HEK293T (cell line): ENCODE measurements around the gene DNAJC11.

ENCODE experiments used
- CTCF ChIA-PET: fragments of 350-600 bp; formaldehyde crosslinking; extraction: SDS; loops from one replicate; lab custom pipeline; 2021; ENCODE audit warnings: antibody characterized with exemption, inconsistent platforms; lab: Yijun Ruan, JAX
- POLR2A ChIA-PET: fragments of 350-600 bp; formaldehyde crosslinking; extraction: SDS; loops from one replicate; lab custom pipeline; 2020; ENCODE audit warnings: antibody characterized with exemption, inconsistent platforms; lab: Yijun Ruan, JAX
- DNase-seq: peaks from one replicate; pipeline ENCODE4 v3.0.0; 2012; ENCODE audit warnings: mixed read lengths; ENCODE audit errors: extremely low spot score
- ARNT ChIP-seq: fragments of 450-650 bp; IDR thresholded peaks from 2 replicates; pipeline ENCODE4 v1.6.1; 2017; ENCODE audit warnings: mild to moderate bottlenecking
- BHLHE40 ChIP-seq: fragments of 450-650 bp; IDR thresholded peaks from 2 replicates; pipeline ENCODE4 v1.6.1; 2016; ENCODE audit warnings: mild to moderate bottlenecking, moderate library complexity, borderline replicate concordance
- CTBP1 ChIP-seq: fragments of 450-650 bp; IDR thresholded peaks from 2 replicates; pipeline ENCODE4 v1.6.1; 2016; ENCODE audit warnings: borderline replicate concordance
- ELF4 ChIP-seq: fragments of 450-650 bp; IDR thresholded peaks from 2 replicates; pipeline ENCODE4 v1.6.1; 2017; ENCODE audit warnings: antibody characterized with exemption
- FOXA1 ChIP-seq: fragments of 450-650 bp; IDR thresholded peaks from 2 replicates; pipeline ENCODE4 v1.6.1; 2016; ENCODE audit warnings: mild to moderate bottlenecking
- FOXK2 ChIP-seq: fragments of 450-650 bp; IDR thresholded peaks from 2 replicates; pipeline ENCODE4 v1.6.1; 2016; ENCODE audit warnings: mild to moderate bottlenecking
- FOXM1 ChIP-seq: fragments of 450-650 bp; IDR thresholded peaks from 2 replicates; pipeline ENCODE4 v1.6.1; 2017; ENCODE audit warnings: mild to moderate bottlenecking, borderline replicate concordance
- HDGF ChIP-seq: fragments of 450-650 bp; IDR thresholded peaks from 2 replicates; pipeline ENCODE4 v1.6.1; 2017; ENCODE audit warnings: antibody characterized with exemption, borderline replicate concordance
- L3MBTL2 ChIP-seq: fragments of 450-650 bp; conservative IDR thresholded peaks from 2 replicates; pipeline ENCODE4 v1.6.1; 2016; ENCODE audit warnings: mild to moderate bottlenecking
- LEF1 ChIP-seq: fragments of 450-650 bp; IDR thresholded peaks from 2 replicates; pipeline ENCODE4 v1.6.1; 2017; ENCODE audit warnings: mild to moderate bottlenecking, borderline replicate concordance
- NFRKB ChIP-seq: fragments of 450-650 bp; IDR thresholded peaks from 2 replicates; pipeline ENCODE4 v1.6.1; 2016; ENCODE audit warnings: mild to moderate bottlenecking, moderate library complexity
- SP1 ChIP-seq: fragments of 450-650 bp; IDR thresholded peaks from 2 replicates; pipeline ENCODE4 v1.6.1; 2017
- SUZ12 ChIP-seq: fragments of 450-650 bp; IDR thresholded peaks from 2 replicates; pipeline ENCODE4 v1.6.1; 2016; ENCODE audit warnings: mild to moderate bottlenecking
- TARDBP ChIP-seq: fragments of 450-650 bp; IDR thresholded peaks from 2 replicates; pipeline ENCODE4 v1.6.1; 2016
- ZNF384 ChIP-seq: fragments of 450-650 bp; IDR thresholded peaks from 2 replicates; pipeline ENCODE4 v1.6.1; 2016
- TF ChIP-seq, protein P1 (sequence below): fragments of 450-650 bp; IDR thresholded peaks from 2 replicates; pipeline ENCODE4 v1.6.1; 2016

The DNAJC11 gene

GRCh38 chr1:6738987-6739676 is 37.5 kb upstream of the DNAJC11 start:
- POLR2A ChIA-PET = no interaction called here

DNA sequence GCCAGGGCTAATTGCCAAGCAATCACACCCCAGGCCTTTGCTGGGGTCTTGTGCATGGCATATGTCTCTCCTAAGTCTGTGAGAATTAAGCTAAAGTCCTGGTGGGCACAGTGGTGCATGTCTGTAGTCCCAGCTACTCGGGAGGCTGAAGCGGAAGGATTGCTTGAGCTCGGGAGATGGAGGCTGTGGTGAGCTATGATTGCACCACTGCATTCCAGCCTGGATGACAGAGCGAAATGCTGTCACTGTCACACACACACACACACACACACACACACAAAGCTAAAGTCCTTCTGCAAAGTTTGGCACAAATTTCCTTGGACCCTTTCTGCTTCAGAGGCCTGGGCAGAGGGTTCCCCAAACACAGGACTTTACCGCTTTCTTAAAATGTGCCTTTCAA is 31.3 kb upstream of the DNAJC11 start:
- no peak for TF ChIP-seq ELF4
- TF ChIP-seq, protein P1, sequence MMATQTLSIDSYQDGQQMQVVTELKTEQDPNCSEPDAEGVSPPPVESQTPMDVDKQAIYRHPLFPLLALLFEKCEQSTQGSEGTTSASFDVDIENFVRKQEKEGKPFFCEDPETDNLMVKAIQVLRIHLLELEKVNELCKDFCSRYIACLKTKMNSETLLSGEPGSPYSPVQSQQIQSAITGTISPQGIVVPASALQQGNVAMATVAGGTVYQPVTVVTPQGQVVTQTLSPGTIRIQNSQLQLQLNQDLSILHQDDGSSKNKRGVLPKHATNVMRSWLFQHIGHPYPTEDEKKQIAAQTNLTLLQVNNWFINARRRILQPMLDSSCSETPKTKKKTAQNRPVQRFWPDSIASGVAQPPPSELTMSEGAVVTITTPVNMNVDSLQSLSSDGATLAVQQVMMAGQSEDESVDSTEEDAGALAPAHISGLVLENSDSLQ = no peak
- TF ChIP-seq TARDBP = no peak
- no peak for TF ChIP-seq FOXA1
- TF ChIP-seq FOXM1 = no peak
- no peak for TF ChIP-seq BHLHE40
- no peak for TF ChIP-seq NFRKB
- no peak for TF ChIP-seq HDGF
- TF ChIP-seq CTBP1 = no peak
- TF ChIP-seq SUZ12 = no peak
- no peak for TF ChIP-seq SP1
- no peak for TF ChIP-seq LEF1
- TF ChIP-seq ARNT = no peak
- no peak for TF ChIP-seq ZNF384
- no peak for TF ChIP-seq FOXK2
- TF ChIP-seq L3MBTL2 = no peak
- DNase-seq = no peak
- ChIA-PET POLR2A (no interaction called here), CTCF (interaction anchor here (0.6 kb wide), 1 partner anchor 829 kb away, joined by 3 read pairs; no protein-coding TSS in a partner anchor)

More at GRCh38 chr1:6738987-6739676, 37.5 kb upstream of the DNAJC11 start:
- CTCF ChIA-PET = no interaction called here
- TF ChIP-seq NFRKB = no peak
- TF ChIP-seq BHLHE40 = no peak
- TF ChIP-seq FOXM1 = no peak
- no peak for TF ChIP-seq ZNF384
- TF ChIP-seq SP1 = no peak
- TF ChIP-seq, protein P1 = no peak
- no peak for TF ChIP-seq HDGF
- no peak for TF ChIP-seq CTBP1
- TF ChIP-seq FOXK2 = no peak
- TF ChIP-seq SUZ12 = no peak
- TF ChIP-seq L3MBTL2 = no peak
- no peak for TF ChIP-seq ELF4
- no peak for TF ChIP-seq FOXA1
- no peak for TF ChIP-seq LEF1
- TF ChIP-seq ARNT = no peak
- TF ChIP-seq TARDBP = no peak
- DNase-seq = no peak

DNA sequence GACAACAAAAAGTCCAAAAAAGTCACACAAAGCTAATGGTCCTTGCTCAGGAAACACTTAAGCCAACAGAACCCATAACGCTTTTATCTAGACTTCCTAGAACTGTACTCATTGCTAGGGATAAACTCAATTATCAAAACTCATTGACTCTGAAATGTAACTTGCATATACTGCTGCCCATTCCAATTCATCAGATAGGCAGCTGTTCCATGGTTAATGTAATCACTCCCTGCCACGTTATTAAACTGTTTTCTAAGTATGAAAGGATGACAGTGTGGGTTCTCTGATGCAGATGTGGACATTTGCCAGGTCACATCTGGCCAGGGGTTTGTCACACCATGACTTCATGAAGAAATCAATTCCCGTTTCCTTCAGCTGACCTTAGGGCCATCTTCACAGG is 30.3 kb upstream of the DNAJC11 start:
- no peak for DNase-seq
- ChIA-PET POLR2A (no interaction called here), CTCF (no interaction called here)
- TF ChIP-seq LEF1 (no peak), FOXA1 (no peak), L3MBTL2 (no peak), BHLHE40 (no peak), SUZ12 (no peak), CTBP1 (no peak), ARNT (no peak), ELF4 (no peak), FOXK2 (no peak), ZNF384 (no peak), NFRKB (no peak), SP1 (no peak)
- TF ChIP-seq, protein P1 = no peak

- TF ChIP-seq NFRKB = no peak
- no peak for TF ChIP-seq FOXM1
- no peak for TF ChIP-seq ZNF384
- no peak for TF ChIP-seq BHLHE40
- no peak for TF ChIP-seq ARNT
- TF ChIP-seq FOXA1 = no peak
- no peak for TF ChIP-seq SUZ12
- TF ChIP-seq SP1 = no peak
- TF ChIP-seq CTBP1 = no peak
- no peak for TF ChIP-seq L3MBTL2
- TF ChIP-seq LEF1 = no peak
- TF ChIP-seq FOXK2 = no peak
- TF ChIP-seq TARDBP = no peak
- TF ChIP-seq, protein P1 = no peak
- TF ChIP-seq ELF4 = no peak
- ChIA-PET CTCF (interaction anchor here (0.5 kb wide), 1 partner anchor 78 kb away, joined by 3 read pairs; no protein-coding TSS in a partner anchor), POLR2A (no interaction called here)
- DNase-seq = no peak
These were observed 29.3 kb upstream of the DNAJC11 start for GRCh38 chr1:6730880-6731279.

DNA sequence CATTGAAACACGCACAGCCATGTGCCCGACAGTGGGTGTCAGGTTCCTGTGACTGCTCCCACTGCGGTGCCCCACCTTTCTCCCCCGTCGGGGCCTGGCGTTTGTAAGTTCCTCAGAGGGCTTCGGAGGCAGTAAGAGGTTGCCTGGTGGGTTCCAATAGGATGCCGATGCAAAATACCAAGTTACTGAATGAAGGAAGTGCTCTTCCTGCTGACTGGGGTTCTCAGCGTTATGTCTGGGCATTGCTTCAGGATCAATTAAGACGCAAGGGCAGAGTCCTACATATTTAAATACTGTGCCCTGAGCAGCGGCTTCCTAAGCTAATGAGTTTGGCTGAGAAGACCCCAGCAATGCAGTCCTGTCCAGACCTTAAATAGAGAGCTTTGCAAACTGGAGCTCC is 28.9 kb upstream of the DNAJC11 start:
- CTCF ChIA-PET = no interaction called here
- no peak for DNase-seq
- TF ChIP-seq FOXM1 (no peak), HDGF (no peak), ZNF384 (no peak), L3MBTL2 (no peak), BHLHE40 (no peak), LEF1 (no peak), TARDBP (no peak), FOXA1 (no peak), ARNT (no peak), CTBP1 (no peak), SP1 (no peak), SUZ12 (no peak), FOXK2 (no peak), NFRKB (no peak), ELF4 (no peak)
- TF ChIP-seq, protein P1 = no peak
- POLR2A ChIA-PET = no interaction called here
